PC-3 (cell line): ENCODE measurements around the gene RAB11A.

Source experiments
- CTCF ChIP-seq: fragments of 300-600 bp; sonication (generic); conservative IDR thresholded peaks from 2 replicates; pipeline ENCODE4 v1.5.1; 2017; ENCODE audit warnings: antibody characterized with exemption, low read depth, mild to moderate bottlenecking, low read length
- EZH2 ChIP-seq: fragments of 300-600 bp; sonication (generic); IDR thresholded peaks from one replicate; pipeline ENCODE4 v1.6.1; 2017; ENCODE audit warnings: antibody characterized with exemption, mild to moderate bottlenecking, low read length; ENCODE audit not compliant: unreplicated experiment
- EZH2phosphoT487 ChIP-seq: fragments of 300-600 bp; sonication (generic); IDR thresholded peaks from 2 replicates; pipeline ENCODE4 v1.6.1; 2018; ENCODE audit warnings: mild to moderate bottlenecking, antibody characterized with exemption, low read length, borderline replicate concordance

- TF ChIP-seq CTCF (no peak), EZH2 (no peak), EZH2phosphoT487 (no peak)
Measured at GRCh38 chr15:65900488-65900887, 31.2 kb downstream of the RAB11A start.
